NCI-H524 treated with DMSO at 0.1 percent for 48 hours (cell line): ENCODE results near the gene TIMM29.
A peak's percentile ranks its signal among the peaks of the same experiment; 100 is the strongest.
"Not testable (repeated sequence)": the region's sequence is repeated elsewhere in the genome, so short reads cannot be mapped to it uniquely, and the experiment has no call there.

Source experiments
- DNase-seq: peaks from one replicate; lab custom pipeline; 2025; lab: John Stamatoyannopoulos, UW

TIMM29 gene

GRCh38 chr19:10945264-10945663, 16.7 kb downstream of the TIMM29 start:
- no peak for DNase-seq

GRCh38 chr19:10946958-10947657, 18.5 kb downstream of the TIMM29 start:
- no peak for DNase-seq

- DNase-seq: no peak
These were observed 24.2 kb downstream of the TIMM29 start for GRCh38 chr19:10952809-10953208.

- DNase-seq: not testable (repeated sequence)
These were observed 30.8 kb downstream of the TIMM29 start for GRCh38 chr19:10959277-10959968.

GRCh38 chr19:10960314-10961072, 31.9 kb downstream of the TIMM29 start, which contains the start of gene SMARCA4:
Gene SMARCA4 (plus strand): TSS chr19:10961030. CDS start chr19:10984152, 23,122 bp downstream.
- peak; percentile 69 for DNase-seq

- no peak for DNase-seq
These were observed 32.7 kb downstream of the TIMM29 start for GRCh38 chr19:10961073-10961860.

GRCh38 chr19:10962863-10963262, 34.3 kb downstream of the TIMM29 start:
- no peak for DNase-seq

- DNase-seq: no peak
These were observed 35.3 kb downstream of the TIMM29 start for GRCh38 chr19:10963865-10964264.

GRCh38 chr19:10964903-10965302, 36.3 kb downstream of the TIMM29 start:
- no peak for DNase-seq

GRCh38 chr19:10965398-10965797, 36.8 kb downstream of the TIMM29 start:
- no peak for DNase-seq

- DNase-seq: no peak
These were observed 38.2 kb downstream of the TIMM29 start for GRCh38 chr19:10966809-10967208.

GRCh38 chr19:10968527-10969135, 40.0 kb downstream of the TIMM29 start:
- DNase-seq: no peak

- no peak for DNase-seq
These were observed 42.6 kb downstream of the TIMM29 start for GRCh38 chr19:10971107-10971726.

- no peak for DNase-seq
These were observed 46.9 kb downstream of the TIMM29 start for GRCh38 chr19:10975374-10976130.

GRCh38 chr19:10976131-10976892, 47.7 kb downstream of the TIMM29 start:
- DNase-seq: no peak

GRCh38 chr19:10977742-10978092, 49.1 kb downstream of the TIMM29 start:
- no peak for DNase-seq
